HuH-7 (cell line): ENCODE measurements around the gene CC2D2A.
"Not testable (repeated sequence)": the region's sequence is repeated elsewhere in the genome, so short reads cannot be mapped to it uniquely, and the experiment has no call there.

Source experiments
- DNase-seq: peaks from one replicate; pipeline ENCODE4 v3.0.0; 2011; ENCODE audit warnings: low spot score

CC2D2A gene

GRCh38 chr4:15557786-15558550, 88.3 kb downstream of the CC2D2A start:
- no peak for DNase-seq

GRCh38 chr4:15558561-15558960, 88.9 kb downstream of the CC2D2A start:
- DNase-seq, result no peak

GRCh38 chr4:15562114-15562513, 92.4 kb downstream of the CC2D2A start:
- DNase-seq, result no peak

GRCh38 chr4:15562623-15563022, 92.9 kb downstream of the CC2D2A start:
- no peak for DNase-seq

GRCh38 chr4:15563871-15564270, 94.2 kb downstream of the CC2D2A start:
- no peak for DNase-seq

GRCh38 chr4:15568821-15569220, 99.1 kb downstream of the CC2D2A start:
- DNase-seq, result no peak

GRCh38 chr4:15569746-15570145, 100.1 kb downstream of the CC2D2A start:
- no peak for DNase-seq

GRCh38 chr4:15575966-15576365, 106.3 kb downstream of the CC2D2A start:
- DNase-seq, result no peak

- DNase-seq, result no peak
These were observed 107.8 kb downstream of the CC2D2A start for GRCh38 chr4:15577508-15577907.

- no peak for DNase-seq
These were observed 115.1 kb downstream of the CC2D2A start for GRCh38 chr4:15584785-15585184.

- DNase-seq, result no peak
These were observed 115.6 kb downstream of the CC2D2A start for GRCh38 chr4:15585331-15585730.

- DNase-seq, result no peak
These were observed 116.4 kb downstream of the CC2D2A start for GRCh38 chr4:15586066-15586465.

- no peak for DNase-seq
These were observed 118.0 kb downstream of the CC2D2A start for GRCh38 chr4:15587649-15588048.

GRCh38 chr4:15592799-15593198, 123.1 kb downstream of the CC2D2A start:
- no peak for DNase-seq

- DNase-seq, result no peak
These were observed 129.0 kb downstream of the CC2D2A start for GRCh38 chr4:15598644-15599043.

- DNase-seq, result no peak
These were observed 130.5 kb downstream of the CC2D2A start for GRCh38 chr4:15600176-15600575.

GRCh38 chr4:15601862-15602261, 132.2 kb downstream of the CC2D2A start:
- peak; percentile 4 for DNase-seq

GRCh38 chr4:15605537-15605936, 135.9 kb downstream of the CC2D2A start:
- no peak for DNase-seq

GRCh38 chr4:15610855-15611254, 141.2 kb downstream of the CC2D2A start:
- no peak for DNase-seq

GRCh38 chr4:15612136-15612535, 142.5 kb downstream of the CC2D2A start:
- DNase-seq, result no peak

- DNase-seq, result not testable (repeated sequence)
These were observed 145.2 kb downstream of the CC2D2A start for GRCh38 chr4:15614891-15615290.

- DNase-seq, result not testable (repeated sequence)
These were observed 147.7 kb downstream of the CC2D2A start for GRCh38 chr4:15617407-15617806.

GRCh38 chr4:15636818-15637217, 167.1 kb downstream of the CC2D2A start:
- DNase-seq, result no peak

- no peak for DNase-seq
These were observed 168.7 kb downstream of the CC2D2A start for GRCh38 chr4:15638418-15638817.
